ENCODE measurements around the gene ZIC5.
A peak's percentile ranks its signal among the peaks of the same experiment; 100 is the strongest.

The ZIC5 gene

DNA sequence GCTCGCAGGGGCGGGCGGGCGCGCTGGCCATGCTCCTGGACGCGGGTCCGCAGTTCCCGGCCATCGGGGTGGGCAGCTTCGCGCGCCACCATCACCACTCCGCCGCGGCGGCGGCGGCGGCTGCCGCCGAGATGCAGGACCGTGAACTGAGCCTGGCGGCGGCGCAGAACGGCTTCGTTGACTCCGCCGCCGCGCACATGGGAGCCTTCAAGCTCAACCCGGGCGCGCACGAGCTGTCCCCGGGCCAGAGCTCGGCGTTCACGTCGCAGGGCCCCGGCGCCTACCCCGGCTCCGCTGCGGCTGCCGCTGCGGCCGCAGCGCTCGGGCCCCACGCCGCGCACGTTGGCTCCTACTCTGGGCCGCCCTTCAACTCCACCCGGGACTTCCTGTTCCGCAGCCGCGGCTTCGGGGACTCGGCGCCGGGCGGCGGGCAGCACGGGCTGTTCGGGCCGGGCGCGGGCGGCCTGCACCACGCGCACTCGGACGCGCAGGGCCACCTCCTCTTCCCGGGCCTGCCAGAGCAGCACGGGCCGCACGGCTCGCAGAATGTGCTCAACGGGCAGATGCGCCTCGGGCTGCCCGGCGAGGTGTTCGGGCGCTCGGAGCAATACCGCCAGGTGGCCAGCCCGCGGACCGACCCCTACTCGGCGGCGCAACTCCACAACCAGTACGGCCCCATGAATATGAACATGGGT lies 10.6 kb upstream of the ZIC5 start:
- no peak for DNase-seq (ENCODE audit: low read depth in 2 of 2)
- TF ChIP-seq CTCF (IDR thresholded peaks at IDR 0.05; ENCODE audit: low read depth, low read length): no peak

GRCh38 chr13:99981735-99982035 lies 10.1 kb upstream of the ZIC5 start, which contains the start of gene ZIC2:
ZIC2 (plus strand) TSS chr13:99981784; CDS start chr13:99982065, 281 bp downstream.
- DNase-seq (ENCODE audit: low read depth in 2 of 2): no peak
- TF ChIP-seq CTCF (IDR thresholded peaks at IDR 0.05; ENCODE audit: low read depth, low read length): no peak
- H3K4me3 ChIP-seq (replicated peaks in 1 of 2; ENCODE audit: low read depth in 2 of 2, low read length in 2 of 2): peak within 1 kb of the TSS; percentile 33 to 52

More for the DNA sequence above, 10.6 kb upstream of the ZIC5 start:
- peak overlapping the region in 1 of 2 donors; percentile 10 for H3K4me3 ChIP-seq (replicated peaks in 1 of 2; ENCODE audit: low read depth in 2 of 2, low read length in 2 of 2)

GRCh38 chr13:99980824-99981734 lies 9.5 kb upstream of the ZIC5 start:
- peak overlapping the region; percentile 33 to 52 for H3K4me3 ChIP-seq (replicated peaks in 1 of 2; ENCODE audit: low read depth in 2 of 2, low read length in 2 of 2)
- no peak for DNase-seq (ENCODE audit: low read depth in 2 of 2)
- no peak for TF ChIP-seq CTCF (IDR thresholded peaks at IDR 0.05; ENCODE audit: low read depth, low read length)

DNA sequence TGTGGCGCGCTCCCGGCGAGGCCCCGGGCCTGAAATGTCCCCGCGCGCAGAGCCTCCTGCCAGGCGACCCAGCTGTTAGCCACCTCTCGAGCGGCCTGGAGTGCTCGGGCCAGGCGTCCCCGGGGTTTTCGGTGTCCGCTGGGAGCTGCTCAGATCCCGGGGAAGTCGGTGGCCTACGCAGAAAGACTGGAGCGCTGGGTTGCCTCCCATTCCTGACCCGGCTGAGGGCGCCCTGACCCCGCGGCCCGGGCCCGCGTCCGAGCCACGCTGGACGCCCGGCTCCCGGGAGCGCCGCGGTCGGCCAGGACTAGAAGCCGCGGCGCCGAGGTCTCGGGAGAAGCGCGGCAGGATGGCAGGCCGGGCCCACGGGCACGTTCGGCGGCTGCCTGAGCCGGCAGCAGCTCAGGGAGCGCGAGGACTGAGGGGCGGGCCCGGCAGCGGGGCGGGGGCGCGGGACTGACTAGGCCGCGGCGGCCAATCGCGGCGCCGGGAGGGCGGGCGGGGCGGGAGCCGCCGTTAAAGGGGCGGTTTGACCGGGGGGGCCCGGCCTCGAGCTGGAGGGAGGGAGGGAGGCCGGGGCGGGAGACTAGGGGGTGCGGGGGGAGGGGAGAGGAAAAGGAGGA lies 8.7 kb upstream of the ZIC5 start:
- peak overlapping the region; percentile 33 to 52 for H3K4me3 ChIP-seq (replicated peaks in 1 of 2; ENCODE audit: low read depth in 2 of 2, low read length in 2 of 2)
- TF ChIP-seq CTCF (IDR thresholded peaks at IDR 0.05; ENCODE audit: low read depth, low read length): no peak
- DNase-seq (ENCODE audit: low read depth in 2 of 2): peak; percentile 57 to 66

GRCh38 chr13:99979453-99980200 lies 8.1 kb upstream of the ZIC5 start:
- peak overlapping the region in 1 of 2 donors; percentile 8 for H3K4me3 ChIP-seq (replicated peaks in 1 of 2; ENCODE audit: low read depth in 2 of 2, low read length in 2 of 2)
- DNase-seq (ENCODE audit: low read depth in 2 of 2): no peak
- TF ChIP-seq CTCF (IDR thresholded peaks at IDR 0.05; ENCODE audit: low read depth, low read length): no peak

DNA sequence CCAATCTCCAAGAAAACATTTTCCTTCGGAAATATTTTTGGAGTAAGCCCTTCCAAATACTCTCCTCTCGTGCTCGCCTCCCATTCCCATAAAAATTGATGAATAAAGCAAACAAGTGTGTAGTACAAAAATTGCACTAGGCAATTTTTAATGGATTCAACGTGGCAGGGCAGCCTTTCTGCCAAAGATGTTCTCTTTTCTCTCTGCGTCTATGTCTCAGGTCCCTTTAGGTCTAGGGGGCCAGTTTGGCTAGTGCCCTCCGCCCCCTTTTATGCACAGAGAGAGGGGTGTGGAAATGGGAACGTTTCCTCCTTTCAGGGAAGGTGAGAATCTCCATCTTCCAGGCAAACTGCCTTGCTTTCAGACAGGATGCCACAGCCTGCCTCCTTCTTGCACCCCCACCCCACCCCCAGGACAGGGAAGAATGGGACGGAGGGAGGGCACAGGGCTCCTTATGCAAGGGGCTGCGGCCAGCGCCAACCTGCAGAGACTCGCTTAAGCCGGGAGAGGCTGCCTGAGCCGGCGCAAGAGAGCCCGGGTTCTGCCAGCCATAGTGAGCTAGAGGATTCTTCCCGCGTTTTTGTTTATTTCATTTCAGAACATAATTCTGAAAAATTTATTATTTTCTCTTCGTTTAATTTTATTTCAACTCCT lies 7.4 kb upstream of the ZIC5 start:
- DNase-seq (ENCODE audit: low read depth in 2 of 2): no peak
- no peak for TF ChIP-seq CTCF (IDR thresholded peaks at IDR 0.05; ENCODE audit: low read depth, low read length)
- no peak overlapping the region for H3K4me3 ChIP-seq (replicated peaks in 1 of 2; ENCODE audit: low read depth in 2 of 2, low read length in 2 of 2)

Data from cardiac fibroblast (primary cell).